K562 (cell line): ENCODE data around the gene COL15A1. TPM values are rescaled to one million over a fixed set of nuclear protein-coding genes. Genes with fewer than 3 reads are reported as not detected.

ENCODE experiments used
- CBFA2T2 ChIP-seq: fragments of 450-650 bp; conservative IDR thresholded peaks from 2 replicates; pipeline ENCODE4 v1.6.1; 2017; ENCODE audit warnings: mild to moderate bottlenecking
- ELF4 ChIP-seq: fragments of 450-650 bp; formaldehyde crosslinking; IDR thresholded peaks from 2 replicates; pipeline ENCODE4 v1.4.0; 2022; ENCODE audit warnings: missing genetic modification characterization
- GABPA ChIP-seq: fragments of 200-800 bp; sonication (Bioruptor generic); conservative IDR thresholded peaks from 2 replicates; pipeline ENCODE4 v1.6.1; 2016; ENCODE audit warnings: low read depth, missing genetic modification characterization, missing compliant biosample characterization
- HMG20B ChIP-seq: fragments of 250-450 bp; sonication (Bioruptor Pico); IDR thresholded peaks from 2 replicates; pipeline ENCODE4 v1.5.0; 2021; ENCODE audit warnings: mild to moderate bottlenecking
- MEF2A ChIP-seq: IDR thresholded peaks from 2 replicates; pipeline ENCODE4 v1.6.1; 2011; ENCODE audit warnings: low read depth, mild to moderate bottlenecking, low read length, moderate library complexity; ENCODE audit not compliant: control insufficient read depth
- SAP30 ChIP-seq: fragments of 200-600 bp; sonication (generic); IDR thresholded peaks from 2 replicates; pipeline ENCODE4 v1.6.1; 2012; ENCODE audit warnings: borderline replicate concordance, low read depth, mild to moderate bottlenecking, moderate library complexity, low read length, control low read depth, inconsistent platforms; ENCODE audit not compliant: insufficient read depth, poor library complexity, severe bottlenecking
- SP2 ChIP-seq: IDR thresholded peaks from 2 replicates; pipeline ENCODE4 v1.6.1; 2011; ENCODE audit warnings: mild to moderate bottlenecking, low read depth, low read length, moderate library complexity; ENCODE audit not compliant: poor library complexity, severe bottlenecking; ENCODE audit errors: extremely low read depth
- SRSF9 ChIP-seq: fragments of 200-400 bp; formaldehyde crosslinking; IDR thresholded peaks from 2 replicates; pipeline ENCODE4 v1.6.1; 2017; ENCODE audit warnings: low read depth, low read length, borderline replicate concordance
- ZC3H4 ChIP-seq: sonication (generic); formaldehyde crosslinking; IDR thresholded peaks from 2 replicates; pipeline ENCODE4 v1.9.0; 2021; ENCODE audit warnings: missing genetic modification reagents, borderline replicate concordance
- polyA plus RNA-seq, 8 experiments: library from polyadenylated mRNA; depleted of rRNA in 4 of 8; stranded (reverse) in 5 of 8; unstranded in 3 of 8; fragments of >200 nt; fragmentation: Nextera tagmentation in 2 of 8; fragmentation: Illumina TruSeq in 1 of 8; extraction: Ambion mirVana in 2 of 8; extraction: Trizol in 1 of 8; gene quantifications; 2 replicates each; pipeline versions ENCODE4 v1.2.1 to v1.2.3, GENCODE V29; 2011 to 2014; ENCODE audit warnings: inconsistent platforms in 1 of 8, missing spikeins in 1 of 8
- total RNA-seq, 7 experiments: library from RNA; depleted of rRNA in 6 of 7; stranded (reverse); fragments of >200 nt in 6 of 7; fragmentation: Illumina TruSeq in 2 of 7; extraction: Trizol in 2 of 7; gene quantifications; 2 replicates each; pipeline versions ENCODE4 v1.2.1 to v1.2.3, GENCODE V29; 2011 to 2021; ENCODE audit warnings: low replicate concordance in 1 of 7
- TF ChIP-seq, protein P1 (sequence below), 2 experiments: IDR thresholded peaks; 2 replicates each; pipeline ENCODE4 v1.6.1; 2012; ENCODE audit warnings: improper control_type of control experiment in 2 of 2, low read depth in 2 of 2, low read length in 2 of 2, borderline replicate concordance in 1 of 2
- TF ChIP-seq, protein P2 (sequence below), 2 experiments: fragments of 450-650 bp in 1 of 2; IDR thresholded peaks; 2 replicates each; pipeline ENCODE4 v1.6.1; 2011 to 2017; ENCODE audit warnings: low read depth in 2 of 2, antibody characterized with exemption in 1 of 2, borderline replicate concordance in 1 of 2, low read length in 1 of 2, mild to moderate bottlenecking in 1 of 2, mixed read lengths in 1 of 2; ENCODE audit not compliant: control insufficient read depth in 1 of 2

The COL15A1 gene
- total and polyA plus RNA-seq, 9 of the 15 experiments (the other 6 are each of a cell fraction or from before 2014, with no cell fraction given): 0.46 to 5.1 (median 2.6) TPM

DNA sequence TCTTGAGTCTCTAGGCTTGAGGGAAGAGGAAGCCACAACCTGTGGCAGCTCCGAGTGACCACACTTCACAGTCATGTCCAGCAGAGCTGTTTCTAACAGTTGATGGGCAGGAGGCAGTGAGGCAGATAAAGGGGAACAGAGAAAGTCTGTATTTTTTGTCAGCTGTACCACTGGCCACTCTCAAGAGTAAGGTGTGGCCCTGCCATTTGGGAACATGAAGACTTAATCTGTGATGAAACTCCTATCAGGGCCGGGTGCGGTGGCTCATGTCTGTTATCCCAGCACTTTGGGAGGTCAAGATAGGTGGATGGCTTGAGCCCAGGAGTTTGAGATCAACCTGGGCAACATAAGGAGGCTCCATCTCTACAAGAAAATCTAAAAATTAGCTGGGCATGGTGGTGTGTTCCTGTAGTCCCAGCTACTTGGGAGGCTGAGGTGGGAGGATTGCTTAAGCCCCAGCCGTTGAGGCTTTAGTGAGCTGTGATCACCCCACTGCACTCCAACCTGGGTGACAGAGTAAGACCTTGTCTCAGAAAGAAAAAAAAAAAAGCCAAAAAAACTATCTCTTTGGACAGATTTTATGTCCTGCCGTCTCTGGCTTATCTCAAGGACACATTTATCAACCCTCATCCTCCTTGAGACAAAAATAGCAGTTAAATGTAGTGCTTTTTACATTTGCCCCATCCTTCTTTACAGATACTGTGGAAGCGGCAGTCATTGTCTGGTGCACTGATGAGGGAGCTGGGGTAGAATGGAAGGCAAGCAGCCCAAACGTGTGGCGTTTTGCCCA is 11.9 kb upstream of the COL15A1 start (continued):
- TF ChIP-seq, protein P1, sequence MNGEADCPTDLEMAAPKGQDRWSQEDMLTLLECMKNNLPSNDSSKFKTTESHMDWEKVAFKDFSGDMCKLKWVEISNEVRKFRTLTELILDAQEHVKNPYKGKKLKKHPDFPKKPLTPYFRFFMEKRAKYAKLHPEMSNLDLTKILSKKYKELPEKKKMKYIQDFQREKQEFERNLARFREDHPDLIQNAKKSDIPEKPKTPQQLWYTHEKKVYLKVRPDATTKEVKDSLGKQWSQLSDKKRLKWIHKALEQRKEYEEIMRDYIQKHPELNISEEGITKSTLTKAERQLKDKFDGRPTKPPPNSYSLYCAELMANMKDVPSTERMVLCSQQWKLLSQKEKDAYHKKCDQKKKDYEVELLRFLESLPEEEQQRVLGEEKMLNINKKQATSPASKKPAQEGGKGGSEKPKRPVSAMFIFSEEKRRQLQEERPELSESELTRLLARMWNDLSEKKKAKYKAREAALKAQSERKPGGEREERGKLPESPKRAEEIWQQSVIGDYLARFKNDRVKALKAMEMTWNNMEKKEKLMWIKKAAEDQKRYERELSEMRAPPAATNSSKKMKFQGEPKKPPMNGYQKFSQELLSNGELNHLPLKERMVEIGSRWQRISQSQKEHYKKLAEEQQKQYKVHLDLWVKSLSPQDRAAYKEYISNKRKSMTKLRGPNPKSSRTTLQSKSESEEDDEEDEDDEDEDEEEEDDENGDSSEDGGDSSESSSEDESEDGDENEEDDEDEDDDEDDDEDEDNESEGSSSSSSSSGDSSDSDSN (IDR thresholded peaks at IDR 0.05; ENCODE audit: borderline replicate concordance in 1 of 2, low read depth in 2 of 2, low read length in 2 of 2): no peak
- TF ChIP-seq SRSF9 (no peak), MEF2A (peak; percentile 100), ELF4 (CRISPR knock-in tag) (no peak), GABPA (tag) (no peak), SP2 (no peak), ZC3H4 (CRISPR knock-in tag) (no peak), HMG20B (CRISPR knock-in tag) (no peak), SAP30 (no peak), CBFA2T2 (peak; percentile 96)
- TF ChIP-seq, protein P2, sequence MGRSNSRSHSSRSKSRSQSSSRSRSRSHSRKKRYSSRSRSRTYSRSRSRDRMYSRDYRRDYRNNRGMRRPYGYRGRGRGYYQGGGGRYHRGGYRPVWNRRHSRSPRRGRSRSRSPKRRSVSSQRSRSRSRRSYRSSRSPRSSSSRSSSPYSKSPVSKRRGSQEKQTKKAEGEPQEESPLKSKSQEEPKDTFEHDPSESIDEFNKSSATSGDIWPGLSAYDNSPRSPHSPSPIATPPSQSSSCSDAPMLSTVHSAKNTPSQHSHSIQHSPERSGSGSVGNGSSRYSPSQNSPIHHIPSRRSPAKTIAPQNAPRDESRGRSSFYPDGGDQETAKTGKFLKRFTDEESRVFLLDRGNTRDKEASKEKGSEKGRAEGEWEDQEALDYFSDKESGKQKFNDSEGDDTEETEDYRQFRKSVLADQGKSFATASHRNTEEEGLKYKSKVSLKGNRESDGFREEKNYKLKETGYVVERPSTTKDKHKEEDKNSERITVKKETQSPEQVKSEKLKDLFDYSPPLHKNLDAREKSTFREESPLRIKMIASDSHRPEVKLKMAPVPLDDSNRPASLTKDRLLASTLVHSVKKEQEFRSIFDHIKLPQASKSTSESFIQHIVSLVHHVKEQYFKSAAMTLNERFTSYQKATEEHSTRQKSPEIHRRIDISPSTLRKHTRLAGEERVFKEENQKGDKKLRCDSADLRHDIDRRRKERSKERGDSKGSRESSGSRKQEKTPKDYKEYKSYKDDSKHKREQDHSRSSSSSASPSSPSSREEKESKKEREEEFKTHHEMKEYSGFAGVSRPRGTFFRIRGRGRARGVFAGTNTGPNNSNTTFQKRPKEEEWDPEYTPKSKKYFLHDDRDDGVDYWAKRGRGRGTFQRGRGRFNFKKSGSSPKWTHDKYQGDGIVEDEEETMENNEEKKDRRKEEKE (IDR thresholded peaks at IDR 0.05; ENCODE audit: borderline replicate concordance in 1 of 2, control insufficient read depth in 1 of 2, low read depth in 2 of 2, low read length in 1 of 2): no peak
